ENCODE measurements around the gene JAK2.
"Not testable (repeated sequence)": the region's sequence is repeated elsewhere in the genome, so short reads cannot be mapped to it uniquely, and the experiment has no call there.

The JAK2 gene

DNA sequence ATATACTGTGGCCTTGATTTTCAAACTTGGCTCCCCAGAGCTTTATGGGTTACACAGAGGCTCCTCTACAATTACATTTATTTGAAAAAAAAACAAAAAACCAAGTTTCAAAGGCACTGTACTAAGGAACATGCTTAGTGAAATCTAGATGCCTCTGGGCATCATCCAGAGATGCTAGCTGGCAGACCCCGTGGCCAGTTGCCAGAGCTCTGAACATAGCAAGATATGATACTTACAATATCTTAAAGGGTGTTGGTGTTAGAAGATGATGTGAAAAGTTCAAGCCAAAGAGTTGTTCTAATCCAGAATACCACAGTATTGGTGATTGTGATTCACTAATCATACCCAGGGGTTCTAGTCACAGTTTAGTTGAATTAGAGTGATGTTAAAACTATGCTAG lies 87.8 kb downstream of the JAK2 start:
- Histone ChIP-seq H3K4me3 (no peak overlapping the region), H3K27me3 (no peaks in the 10 kb centered on the region), H3K4me1 (peaks cover 0 to 4% (median 0%) of the 10 kb centered on the region in 4 donors), H3K9me3 (no peaks in the 10 kb centered on the region), H3K36me3 (peaks cover 65 to 83% (median 72%) of the 10 kb centered on the region in 3 donors), H3K27ac (no peak overlapping the region)
- no peak for DNase-seq
- TF ChIP-seq, protein P1, sequence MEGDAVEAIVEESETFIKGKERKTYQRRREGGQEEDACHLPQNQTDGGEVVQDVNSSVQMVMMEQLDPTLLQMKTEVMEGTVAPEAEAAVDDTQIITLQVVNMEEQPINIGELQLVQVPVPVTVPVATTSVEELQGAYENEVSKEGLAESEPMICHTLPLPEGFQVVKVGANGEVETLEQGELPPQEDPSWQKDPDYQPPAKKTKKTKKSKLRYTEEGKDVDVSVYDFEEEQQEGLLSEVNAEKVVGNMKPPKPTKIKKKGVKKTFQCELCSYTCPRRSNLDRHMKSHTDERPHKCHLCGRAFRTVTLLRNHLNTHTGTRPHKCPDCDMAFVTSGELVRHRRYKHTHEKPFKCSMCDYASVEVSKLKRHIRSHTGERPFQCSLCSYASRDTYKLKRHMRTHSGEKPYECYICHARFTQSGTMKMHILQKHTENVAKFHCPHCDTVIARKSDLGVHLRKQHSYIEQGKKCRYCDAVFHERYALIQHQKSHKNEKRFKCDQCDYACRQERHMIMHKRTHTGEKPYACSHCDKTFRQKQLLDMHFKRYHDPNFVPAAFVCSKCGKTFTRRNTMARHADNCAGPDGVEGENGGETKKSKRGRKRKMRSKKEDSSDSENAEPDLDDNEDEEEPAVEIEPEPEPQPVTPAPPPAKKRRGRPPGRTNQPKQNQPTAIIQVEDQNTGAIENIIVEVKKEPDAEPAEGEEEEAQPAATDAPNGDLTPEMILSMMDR (IDR thresholded peaks at IDR 0.05) = no peak
- intact Hi-C loops (cut with DNase I; ENCODE audit: low total_unique reads) = no loop called here

DNA sequence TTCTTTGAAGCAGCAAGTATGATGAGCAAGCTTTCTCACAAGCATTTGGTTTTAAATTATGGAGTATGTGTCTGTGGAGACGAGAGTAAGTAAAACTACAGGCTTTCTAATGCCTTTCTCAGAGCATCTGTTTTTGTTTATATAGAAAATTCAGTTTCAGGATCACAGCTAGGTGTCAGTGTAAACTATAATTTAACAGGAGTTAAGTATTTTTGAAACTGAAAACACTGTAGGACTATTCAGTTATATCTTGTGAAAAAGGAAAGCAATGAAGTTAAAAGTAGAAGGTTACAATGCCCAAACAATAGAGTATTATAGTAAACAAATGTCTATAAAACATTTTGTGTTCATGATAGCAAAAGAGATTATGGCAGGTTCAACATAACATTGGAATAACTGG lies 88.6 kb downstream of the JAK2 start:
- Histone ChIP-seq H3K36me3 (peaks cover 69 to 82% (median 71%) of the 10 kb centered on the region in 3 donors), H3K27ac (no peak overlapping the region), H3K9me3 (no peaks in the 10 kb centered on the region), H3K4me1 (peaks cover 0 to 4% (median 0%) of the 10 kb centered on the region in 4 donors), H3K27me3 (no peaks in the 10 kb centered on the region), H3K4me3 (no peak overlapping the region)
- DNase-seq = no peak
- intact Hi-C loops (cut with DNase I; ENCODE audit: low total_unique reads) = no loop called here
- TF ChIP-seq, protein P1 (IDR thresholded peaks at IDR 0.05) = no peak

DNA sequence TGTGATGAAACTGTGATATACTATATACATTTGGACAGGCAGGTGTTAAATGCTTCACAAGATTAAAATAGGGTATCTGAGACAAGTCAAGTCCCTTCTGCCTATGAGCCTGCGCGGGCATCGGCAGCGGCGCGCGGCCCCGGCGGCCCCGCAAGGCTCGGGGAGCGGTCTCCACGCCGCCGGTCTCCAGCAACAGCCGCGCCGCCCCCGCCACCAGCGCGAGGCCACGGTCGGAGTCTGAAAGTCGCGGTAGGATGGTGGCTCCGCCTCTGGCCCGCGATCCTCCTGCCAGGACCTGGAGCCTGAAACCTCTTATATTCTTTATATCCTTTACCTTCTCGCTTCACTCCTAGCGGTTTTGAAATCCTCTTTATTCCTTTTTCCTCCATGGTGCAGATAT lies 100.9 kb downstream of the JAK2 start:
- no peak for DNase-seq
- H3K4me3 ChIP-seq = no peak overlapping the region
- no peaks in the 10 kb centered on the region for H3K27me3 ChIP-seq
- no peaks in the 10 kb centered on the region for H3K4me1 ChIP-seq
- H3K27ac ChIP-seq = no peak overlapping the region
- peaks cover 53 to 71% (median 64%) of the 10 kb centered on the region in 3 donors for H3K36me3 ChIP-seq
- TF ChIP-seq, protein P1 (IDR thresholded peaks at IDR 0.05) = no peak
- no peaks in the 10 kb centered on the region for H3K9me3 ChIP-seq
- intact Hi-C loops (cut with DNase I; ENCODE audit: low total_unique reads) = no loop called here

DNA sequence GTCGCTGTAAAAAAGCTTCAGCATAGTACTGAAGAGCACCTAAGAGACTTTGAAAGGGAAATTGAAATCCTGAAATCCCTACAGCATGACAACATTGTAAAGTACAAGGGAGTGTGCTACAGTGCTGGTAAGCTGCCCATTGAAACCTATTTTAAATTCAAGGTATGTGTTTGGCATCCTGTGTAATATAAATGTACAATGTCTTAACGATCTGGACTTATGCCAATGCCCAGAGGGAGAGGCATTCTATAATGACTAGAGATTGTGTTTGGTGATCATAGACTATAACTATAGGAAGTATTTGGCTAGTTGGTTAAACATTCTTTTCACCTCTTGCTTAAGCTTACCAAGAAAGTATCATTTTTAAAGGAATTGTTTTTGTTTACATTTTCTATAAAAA lies 104.7 kb downstream of the JAK2 start:
- TF ChIP-seq, protein P1 (IDR thresholded peaks at IDR 0.05) = no peak
- H3K27ac ChIP-seq = no peak overlapping the region
- no peaks in the 10 kb centered on the region for H3K9me3 ChIP-seq
- intact Hi-C loops (cut with DNase I; ENCODE audit: low total_unique reads) = no loop called here
- no peaks in the 10 kb centered on the region for H3K27me3 ChIP-seq
- no peaks in the 10 kb centered on the region for H3K4me1 ChIP-seq
- peaks cover 34 to 41% (median 36%) of the 10 kb centered on the region in 3 donors for H3K36me3 ChIP-seq
- H3K4me3 ChIP-seq = no peak overlapping the region
- DNase-seq = no peak

DNA sequence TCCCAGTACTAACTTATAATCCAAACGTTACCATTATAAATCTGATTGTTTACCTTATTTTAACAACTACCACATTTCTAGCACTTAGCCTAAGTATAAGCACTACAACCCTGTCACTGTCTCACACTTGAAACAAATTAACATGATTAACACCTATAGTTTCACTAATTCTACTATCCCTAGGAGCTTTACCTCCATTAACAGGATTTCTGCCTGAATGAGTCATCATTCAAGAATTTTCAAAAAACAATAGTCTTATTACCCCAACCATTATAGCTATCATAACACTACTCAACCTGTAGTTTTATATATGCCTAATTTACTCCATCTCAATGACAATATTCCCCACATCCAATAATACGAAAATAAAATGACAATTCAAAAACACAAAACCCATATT lies 110.7 kb downstream of the JAK2 start:
- intact Hi-C loops (cut with DNase I; ENCODE audit: low total_unique reads) = no loop called here
- TF ChIP-seq, protein P1 (IDR thresholded peaks at IDR 0.05) = no peak
- Histone ChIP-seq H3K27me3 (no peaks in the 10 kb centered on the region), H3K9me3 (no peaks in the 10 kb centered on the region), H3K27ac (no peak overlapping the region), H3K36me3 (no peaks in the 10 kb centered on the region), H3K4me3 (no peak overlapping the region), H3K4me1 (no peaks in the 10 kb centered on the region)
- DNase-seq = no peak

DNA sequence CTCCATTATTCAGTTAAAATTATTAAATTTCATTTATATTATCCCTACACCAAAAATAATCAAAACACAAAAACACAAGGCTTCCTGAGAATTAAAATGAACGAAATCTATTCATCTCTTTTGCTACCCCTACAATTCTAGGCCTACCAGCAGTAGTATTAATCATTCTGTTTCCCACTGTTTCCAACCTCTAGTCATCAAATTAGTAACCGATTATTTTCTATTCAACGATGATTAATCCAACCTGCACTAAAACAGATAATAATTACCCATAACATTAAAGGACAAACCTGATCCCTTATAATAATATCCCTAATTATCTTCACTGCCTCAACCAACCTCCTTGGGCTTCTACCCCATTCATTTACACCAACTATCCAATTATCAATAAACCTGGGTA lies 114.4 kb downstream of the JAK2 start:
- Histone ChIP-seq H3K27ac (no peak overlapping the region), H3K4me1 (no peaks in the 10 kb centered on the region), H3K36me3 (no peaks in the 10 kb centered on the region), H3K9me3 (peaks cover 0 to 5% (median 0%) of the 10 kb centered on the region in 3 donors), H3K27me3 (no peaks in the 10 kb centered on the region), H3K4me3 (no peak overlapping the region)
- intact Hi-C loops (cut with DNase I; ENCODE audit: low total_unique reads) = no loop called here
- TF ChIP-seq, protein P1 (IDR thresholded peaks at IDR 0.05) = no peak
- no peak for DNase-seq

DNA sequence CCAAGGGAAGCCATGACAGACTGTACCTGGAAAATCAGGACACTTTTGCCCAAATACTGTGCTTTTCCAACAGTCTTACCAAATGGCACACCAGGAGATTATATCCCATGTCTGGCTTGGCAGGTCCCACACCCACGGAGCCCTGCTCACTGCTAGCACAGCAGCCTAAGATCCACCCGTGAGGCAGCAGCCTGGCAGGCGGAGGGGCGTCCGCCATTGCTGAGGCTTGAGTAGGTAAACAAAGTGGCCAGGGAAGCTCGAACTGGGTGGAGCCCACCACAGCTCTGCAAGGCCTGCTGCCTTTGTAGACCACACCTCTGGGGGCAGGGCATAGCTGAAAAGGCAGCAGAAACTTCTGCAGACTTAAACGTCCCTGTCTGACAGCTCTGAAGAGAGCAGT lies 116.1 kb downstream of the JAK2 start:
- H3K4me3 ChIP-seq; intact Hi-C loops (cut with DNase I; ENCODE audit: low total_unique reads); H3K36me3 ChIP-seq; DNase-seq; H3K4me1 ChIP-seq; H3K27ac ChIP-seq; H3K27me3 ChIP-seq: not testable (repeated sequence)
- peaks cover 0 to 13% (median 0%) of the 10 kb centered on the region in 3 donors for H3K9me3 ChIP-seq

DNA sequence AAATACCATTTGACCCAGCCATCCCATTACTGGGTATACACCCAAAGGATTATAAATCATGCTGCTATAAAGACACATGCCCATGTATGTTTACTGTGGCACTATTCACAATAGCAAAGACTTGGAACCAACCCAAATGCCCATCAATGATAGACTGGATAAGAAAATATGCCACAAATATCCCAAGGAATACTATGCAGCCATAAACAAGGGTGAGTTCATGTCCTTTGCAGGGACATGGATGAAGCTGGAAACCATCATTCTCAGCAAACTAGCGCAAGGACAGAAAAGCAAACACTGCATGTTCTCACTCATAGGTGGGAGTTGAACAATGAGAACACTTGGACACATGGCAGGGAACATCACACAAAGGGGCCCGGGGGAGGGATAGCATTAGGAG lies 121.4 kb downstream of the JAK2 start:
- peaks cover 0 to 19% (median 0%) of the 10 kb centered on the region in 3 donors for H3K36me3 ChIP-seq

More for the DNA sequence above, 121.4 kb downstream of the JAK2 start:
- H3K9me3 ChIP-seq = peaks cover 0 to 13% (median 2%) of the 10 kb centered on the region in 3 donors
- H3K4me3 ChIP-seq; H3K27ac ChIP-seq; H3K27me3 ChIP-seq; DNase-seq; H3K4me1 ChIP-seq; intact Hi-C loops (cut with DNase I; ENCODE audit: low total_unique reads): not testable (repeated sequence)
